WTC11 (cell line): Measurements from ENCODE around the gene FAM181A. TPM values are rescaled to one million over a fixed set of nuclear protein-coding genes. Genes with fewer than 3 reads are reported as not detected.

Experiments
- ATAC-seq: fragments of 200-7000 bp; cut with Tn5 transposase; 2 replicates; pipeline ENCODE4 v1.10.0; 2021; ENCODE audit warnings: mild to moderate bottlenecking, moderate library complexity
- CTCF ChIA-PET: fragments of 300-600 bp; sonication (Branson Sonifier 250); formaldehyde crosslinking; loops from one replicate; lab custom pipeline; 2021; ENCODE audit warnings: antibody characterized with exemption; lab: Charles Lee
- POLR2A ChIA-PET: fragments of 350-600 bp; sonication (Branson Sonifier 250); formaldehyde crosslinking; loops from one replicate; lab custom pipeline; 2021; ENCODE audit warnings: antibody characterized with exemption; lab: Charles Lee
- DNase-seq: peaks from one replicate; pipeline ENCODE4 v3.0.0; 2021; ENCODE audit warnings: low spot score
- H3K27ac Mint-ChIP-seq: 2 replicates; pipeline ENCODE4 v1.8.0; 2021; ENCODE audit warnings: mixed read lengths
- H3K27me3 Mint-ChIP-seq: 2 replicates; pipeline ENCODE4 v1.8.0; 2021; ENCODE audit warnings: low read depth, mild to moderate bottlenecking, moderate library complexity, mixed read lengths
- H3K36me3 Mint-ChIP-seq: 2 replicates; pipeline ENCODE4 v1.8.0; 2021; ENCODE audit warnings: mixed read lengths
- H3K4me1 Mint-ChIP-seq: 2 replicates; pipeline ENCODE4 v1.8.0; 2022; ENCODE audit warnings: mixed read lengths
- H3K4me3 Mint-ChIP-seq: 2 replicates; pipeline ENCODE4 v1.8.0; 2021; ENCODE audit warnings: mild to moderate bottlenecking, moderate library complexity, mixed read lengths
- H3K9me3 Mint-ChIP-seq: 2 replicates; pipeline ENCODE4 v1.8.0; 2021; ENCODE audit warnings: mixed read lengths
- AFF4 ChIP-seq: sonication (generic); formaldehyde crosslinking; IDR thresholded peaks from 2 replicates; pipeline ENCODE4 v1.8.1; 2023; ENCODE audit warnings: mild to moderate bottlenecking, missing genetic modification reagents, borderline replicate concordance
- E2F4 ChIP-seq: sonication (generic); formaldehyde crosslinking; IDR thresholded peaks from 2 replicates; pipeline ENCODE4 v1.8.1; 2022; ENCODE audit warnings: low read depth, mild to moderate bottlenecking, moderate library complexity, missing genetic modification reagents, borderline replicate concordance
- EMX1 ChIP-seq: fragments of 250-450 bp; sonication (Bioruptor Pico); IDR thresholded peaks from 2 replicates; pipeline ENCODE4 v1.8.0; 2021; ENCODE audit warnings: mild to moderate bottlenecking
- GABPB1 ChIP-seq: sonication (generic); formaldehyde crosslinking; IDR thresholded peaks from 2 replicates; pipeline ENCODE4 v1.8.1; 2023; ENCODE audit warnings: mild to moderate bottlenecking, missing genetic modification reagents
- GTF2I ChIP-seq: fragments of 250-450 bp; sonication (Bioruptor Pico); conservative IDR thresholded peaks from 2 replicates; pipeline ENCODE4 v1.4.0; 2021; ENCODE audit warnings: mild to moderate bottlenecking
- HMGXB4 ChIP-seq: sonication (generic); formaldehyde crosslinking; IDR thresholded peaks from 2 replicates; pipeline ENCODE4 v1.8.1; 2023; ENCODE audit warnings: mild to moderate bottlenecking, moderate library complexity, missing genetic modification reagents
- KAT7 ChIP-seq: sonication (generic); formaldehyde crosslinking; IDR thresholded peaks from 2 replicates; pipeline ENCODE4 v1.8.1; 2023; ENCODE audit warnings: missing genetic modification reagents, mild to moderate bottlenecking, borderline replicate concordance
- MLX ChIP-seq: sonication (generic); formaldehyde crosslinking; IDR thresholded peaks from 2 replicates; pipeline ENCODE4 v1.8.1; 2023; ENCODE audit warnings: mild to moderate bottlenecking, missing genetic modification reagents, moderate library complexity
- NR2C2 ChIP-seq: sonication (generic); formaldehyde crosslinking; IDR thresholded peaks from 2 replicates; pipeline ENCODE4 v1.8.0; 2022; ENCODE audit warnings: mild to moderate bottlenecking, missing genetic modification reagents
- USF2 ChIP-seq: sonication (generic); formaldehyde crosslinking; IDR thresholded peaks from 2 replicates; pipeline ENCODE4 v1.8.1; 2023; ENCODE audit warnings: mild to moderate bottlenecking, missing genetic modification reagents, moderate library complexity
- ZNF281 ChIP-seq: sonication (generic); formaldehyde crosslinking; IDR thresholded peaks from 2 replicates; pipeline ENCODE4 v1.8.0; 2023; ENCODE audit warnings: mild to moderate bottlenecking, missing genetic modification reagents
- ZNF416 ChIP-seq: fragments of 250-450 bp; sonication (Bioruptor Pico); IDR thresholded peaks from 2 replicates; pipeline ENCODE4 v1.9.0; 2021; ENCODE audit warnings: mild to moderate bottlenecking, inconsistent platforms
- ZNF532 ChIP-seq: fragments of 250-450 bp; sonication (Bioruptor Pico); IDR thresholded peaks from 2 replicates; pipeline ENCODE4 v1.9.0; 2021; ENCODE audit warnings: mild to moderate bottlenecking, borderline replicate concordance
- total RNA-seq: library from RNA; stranded (reverse); gene quantifications from 3 replicates; pipeline ENCODE4 v1.2.3, GENCODE V29; 2021

The FAM181A gene
- total RNA-seq, 1 experiment from 2014 or later, result not detected

- H3K4me3 Mint-ChIP-seq, result no peak overlapping the region
- H3K27ac Mint-ChIP-seq, result no peak overlapping the region
- CTCF ChIA-PET, result interaction anchor here (0.8 to 2.6 kb wide), 3 partner anchors 9 to 18 kb away, joined by 3 to 9 read pairs (median 4); no protein-coding TSS in a partner anchor
- peaks cover 29% of the 10 kb centered on the region for H3K4me1 Mint-ChIP-seq
- POLR2A ChIA-PET, result no interaction called here
- peaks cover 6% of the 10 kb centered on the region for H3K27me3 Mint-ChIP-seq
- ATAC-seq (no peak), DNase-seq (no peak)
- no peak for TF ChIP-seq KAT7 (CRISPR knock-in tag)
- no peak for TF ChIP-seq ZNF416 (CRISPR knock-in tag)
- TF ChIP-seq GTF2I (CRISPR knock-in tag), result no peak
- no peak for TF ChIP-seq E2F4 (CRISPR knock-in tag)
- no peak for TF ChIP-seq USF2 (CRISPR knock-in tag)
- TF ChIP-seq EMX1 (CRISPR knock-in tag), result no peak
- H3K9me3 Mint-ChIP-seq, result peaks cover 18% of the 10 kb centered on the region
- no peaks in the 10 kb centered on the region for H3K36me3 Mint-ChIP-seq
These were observed 38.1 kb upstream of the FAM181A start for GRCh38 chr14:93888995-93889394.

GRCh38 chr14:93889739-93890483 lies 37.2 kb upstream of the FAM181A start:
- TF ChIP-seq ZNF532 (CRISPR knock-in tag), result no peak
- TF ChIP-seq ZNF416 (CRISPR knock-in tag), result no peak
- TF ChIP-seq MLX (CRISPR knock-in tag), result no peak
- TF ChIP-seq NR2C2, result no peak
- TF ChIP-seq HMGXB4 (CRISPR knock-in tag), result no peak
- TF ChIP-seq GABPB1, result no peak
- no peak for TF ChIP-seq ZNF281
- no peak for TF ChIP-seq AFF4
- TF ChIP-seq, all 79 proteins: peak for 0
- DNase-seq (no peak), ATAC-seq (no peak)
- CTCF ChIA-PET, result interaction anchor here (0.6 to 2.6 kb wide), 3 partner anchors 10 to 705 kb away, joined by 4 to 9 read pairs (median 4); partner anchors contain the start of gene MOAP1
- H3K36me3 Mint-ChIP-seq, result no peaks in the 10 kb centered on the region
- H3K27me3 Mint-ChIP-seq, result peaks cover 3% of the 10 kb centered on the region
- H3K9me3 Mint-ChIP-seq, result peaks cover 13% of the 10 kb centered on the region
- H3K4me1 Mint-ChIP-seq, result peaks cover 38% of the 10 kb centered on the region
- H3K27ac Mint-ChIP-seq, result no peak overlapping the region
- H3K4me3 Mint-ChIP-seq, result no peak overlapping the region
- POLR2A ChIA-PET, result no interaction called here
